Stimulated activated CD4-positive, alpha-beta T cell treated with anti-CD3 and anti-CD28 coated beads, TNF-alpha, amount 100 ng/mL, for 1 hour (primary cell): ENCODE measurements around the gene SULT1A1.

ENCODE experiments used
- DNase-seq, 3 donors: peaks; one replicate each; pipeline ENCODE4 v3.0.0-alpha.2; 2020; ENCODE audit warnings: low read depth in 3 of 3, low spot score in 1 of 3

SULT1A1 gene

DNA sequence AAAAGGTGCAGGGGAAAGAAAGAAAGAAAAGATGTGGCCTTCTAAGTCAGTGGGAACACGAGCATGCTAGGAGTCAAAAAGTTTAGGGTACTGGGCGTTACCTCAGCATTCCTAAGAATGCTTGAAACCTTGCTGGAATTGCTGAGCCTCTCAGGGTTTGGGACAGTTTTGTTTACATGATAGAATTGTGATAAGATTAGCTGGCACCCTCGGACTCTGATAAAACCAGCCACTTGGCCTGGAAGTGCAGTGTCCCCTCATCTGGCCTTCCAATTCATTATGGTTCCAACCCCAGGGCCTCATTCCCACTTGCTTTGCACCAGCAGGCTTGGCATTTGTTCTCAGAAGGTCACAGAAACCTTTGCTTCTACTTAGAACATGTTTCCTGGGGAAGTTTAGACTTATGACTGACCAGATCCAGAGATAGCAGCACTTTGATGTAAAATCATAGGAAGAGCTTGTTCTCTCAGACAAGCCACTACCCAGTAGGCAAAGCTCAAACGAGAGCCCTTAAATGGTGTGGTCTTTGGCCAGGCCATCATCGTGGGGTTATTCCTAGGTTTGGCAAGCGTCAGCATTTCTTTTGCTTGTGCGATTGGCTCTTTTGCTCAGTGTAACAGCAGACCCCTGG, 48.2 kb downstream of the SULT1A1 start:
- DNase-seq = no peak

DNA sequence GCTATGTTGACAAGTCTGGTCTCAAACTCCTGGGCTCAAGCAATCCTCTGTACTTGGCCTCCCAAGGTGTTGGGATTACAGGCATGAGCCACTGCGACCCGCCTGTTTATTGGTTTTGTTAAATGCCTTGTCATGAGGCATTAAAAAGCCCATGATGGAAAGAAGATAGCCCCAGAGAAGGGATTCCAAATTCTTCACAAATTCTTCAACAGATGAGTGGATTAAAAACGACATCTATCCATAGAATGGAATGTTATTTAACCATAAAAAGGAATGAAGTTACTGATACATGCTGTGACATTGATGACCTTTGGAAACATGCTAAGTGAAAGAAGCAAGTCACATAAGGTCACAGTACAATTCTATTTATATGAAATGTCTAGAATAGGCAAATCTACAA, 51.4 kb downstream of the SULT1A1 start:
- no peak for DNase-seq

DNA sequence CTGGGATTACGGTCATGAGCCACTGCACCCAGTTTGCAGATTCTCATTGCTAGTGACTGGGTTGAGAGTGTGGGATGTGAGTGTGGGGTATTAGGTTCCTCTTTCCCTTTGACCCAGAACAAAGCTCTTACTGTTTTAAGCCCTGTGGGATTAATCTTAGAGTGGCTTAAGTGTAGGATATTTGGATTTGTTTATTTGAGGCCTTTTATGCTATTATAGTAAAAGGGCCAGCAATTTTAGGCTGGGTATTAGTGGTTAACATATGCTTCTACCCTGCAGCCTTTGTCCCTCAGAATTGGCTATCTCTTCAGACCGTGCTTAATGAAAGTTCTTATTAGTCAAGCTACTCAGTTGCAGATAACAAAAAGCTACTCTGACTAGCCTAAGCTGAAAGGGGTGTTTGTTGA, 52.9 kb downstream of the SULT1A1 start:
- DNase-seq = no peak

DNA sequence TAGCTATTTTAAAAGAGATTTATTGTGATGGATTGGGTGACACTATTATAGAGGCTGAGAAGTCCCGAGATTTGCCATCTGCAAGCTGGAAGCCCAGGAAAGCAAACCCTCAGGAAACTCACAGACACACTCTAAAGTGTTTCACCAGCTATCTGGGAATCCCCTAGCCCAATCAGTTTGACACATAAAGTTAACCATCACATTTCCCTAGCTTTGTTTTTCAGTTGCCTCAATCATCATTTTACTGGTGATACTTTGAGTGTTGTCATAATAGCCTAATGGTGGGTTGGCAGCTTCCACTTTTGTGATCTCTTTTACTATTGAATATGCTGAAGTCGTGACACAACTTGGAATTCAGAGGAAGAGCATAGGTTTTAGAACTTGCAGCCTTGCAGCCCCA, 54.3 kb downstream of the SULT1A1 start:
- no peak for DNase-seq
